Loucy (cell line): ENCODE results near the gene C14orf119.

Source experiments
- CTCF ChIP-seq: fragments of 200-600 bp; sonication (generic); conservative IDR thresholded peaks from 2 replicates; pipeline ENCODE4 v1.5.1; 2014; ENCODE audit warnings: mild to moderate bottlenecking, antibody characterized with exemption, low read length
- EZH2phosphoT487 ChIP-seq: fragments of 200-600 bp; IDR thresholded peaks from 2 replicates; pipeline ENCODE4 v1.6.1; 2018; ENCODE audit warnings: antibody characterized with exemption, mild to moderate bottlenecking, moderate library complexity, borderline replicate concordance

DNA sequence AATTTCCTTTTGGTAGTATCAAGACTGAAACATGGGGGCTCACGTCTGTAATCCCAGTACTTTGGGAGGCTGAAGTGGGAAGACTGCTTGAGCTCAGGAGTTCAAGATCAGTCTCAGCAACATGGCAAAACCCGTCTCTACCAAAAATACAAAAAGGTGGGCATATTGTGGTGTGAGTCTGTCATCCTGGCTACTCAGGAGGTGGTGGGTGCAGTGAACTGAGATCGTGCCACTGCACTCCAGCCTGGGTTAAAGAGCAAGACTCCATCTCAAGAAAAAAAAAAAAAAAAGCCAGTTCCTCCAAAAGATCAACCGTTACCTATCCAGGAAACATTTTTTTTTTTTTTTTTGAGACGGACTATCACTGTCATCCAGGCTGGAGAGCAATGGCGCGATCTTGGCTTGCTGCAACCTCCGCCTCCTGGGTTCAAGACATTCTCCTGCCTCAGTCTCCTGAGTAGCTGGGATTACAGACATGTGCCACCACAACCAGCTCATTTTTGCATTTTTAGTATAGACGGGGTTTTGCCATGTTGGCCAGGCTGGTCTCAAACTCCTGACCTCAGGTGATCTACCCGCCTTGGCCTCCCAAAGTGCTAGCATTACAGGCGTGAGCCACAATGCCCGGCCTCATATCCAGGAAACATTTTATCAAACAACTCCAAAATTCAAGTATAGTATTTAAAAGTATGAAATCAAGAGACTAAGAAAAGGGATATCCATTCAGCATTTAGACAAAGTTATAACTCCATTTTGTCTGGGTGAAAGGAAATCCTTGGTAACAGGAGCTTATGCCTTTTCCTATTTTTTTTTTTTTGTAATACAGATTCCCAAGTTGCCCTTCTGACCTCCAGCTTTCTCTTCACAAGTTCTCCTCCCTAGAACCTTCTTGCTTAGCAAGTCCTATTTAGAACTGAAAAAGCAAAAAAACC is 3.7 kb upstream of the C14orf119 start:
- TF ChIP-seq CTCF (no peak), EZH2phosphoT487 (no peak)
